ENCODE results near the gene CGB8.
A peak's percentile ranks its signal among the peaks of the same experiment; 100 is the strongest.
"Not testable (repeated sequence)": the region's sequence is repeated elsewhere in the genome, so short reads cannot be mapped to it uniquely, and the experiment has no call there.

The CGB8 gene

GRCh38 chr19:49064768-49065611, 16.1 kb upstream of the CGB8 start, which contains the start of gene NTF4:
Gene NTF4, minus strand, starts transcription at chr19:49064818. Its CDS starts 2,821 bp downstream, at chr19:49061997.
- DNase-seq: no peak

DNA sequence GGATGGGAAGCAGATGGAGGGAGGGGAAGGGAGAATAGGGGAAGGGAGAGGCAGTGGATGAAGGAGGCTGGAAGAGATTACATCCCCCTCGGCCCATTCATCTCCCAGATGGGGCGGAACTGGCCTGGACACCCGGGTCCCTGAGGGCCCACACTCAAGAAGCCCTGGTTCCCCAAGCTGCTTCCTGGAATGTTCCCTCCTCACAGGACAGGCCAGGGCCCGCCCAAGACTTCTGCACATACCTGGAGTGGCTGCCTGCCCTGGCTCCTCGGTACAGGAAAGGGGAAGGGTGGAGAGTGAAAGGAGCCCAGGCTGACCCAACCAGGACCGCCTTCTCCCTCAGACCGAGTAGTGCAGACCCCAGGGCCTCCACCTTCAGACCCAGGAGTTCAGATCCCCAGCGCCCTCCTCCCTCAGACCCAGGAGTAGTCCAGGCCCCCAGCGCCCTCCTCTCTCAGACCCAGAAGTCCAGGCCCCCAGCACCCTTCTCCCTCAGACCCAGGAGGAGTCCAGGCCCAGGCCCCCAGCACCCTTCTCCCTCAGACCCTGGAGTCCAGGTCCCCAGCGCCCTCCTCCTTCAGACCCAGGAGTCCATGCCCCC, 15.2 kb upstream of the CGB8 start:
- no peak for DNase-seq

DNA sequence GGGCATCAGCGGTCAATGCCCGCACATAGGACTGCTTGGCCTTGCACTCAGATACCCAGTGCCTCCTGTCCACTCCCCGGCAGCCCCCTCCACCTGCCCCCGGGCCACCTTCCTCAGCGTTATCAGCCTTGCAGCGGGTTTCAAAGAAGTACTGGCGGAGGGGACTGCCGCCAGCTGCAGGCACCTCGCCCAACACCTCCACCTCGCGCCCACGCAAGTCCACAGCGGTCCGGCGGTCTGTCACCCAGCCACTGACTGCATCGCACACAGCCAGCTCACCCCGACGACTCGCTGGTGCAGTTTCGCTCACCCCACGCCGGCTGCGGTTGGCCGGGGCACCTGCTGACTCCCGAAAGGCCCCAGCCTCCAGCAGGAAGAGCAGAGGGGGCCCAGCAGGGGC, 12.5 kb upstream of the CGB8 start:
- DNase-seq: no peak

DNA sequence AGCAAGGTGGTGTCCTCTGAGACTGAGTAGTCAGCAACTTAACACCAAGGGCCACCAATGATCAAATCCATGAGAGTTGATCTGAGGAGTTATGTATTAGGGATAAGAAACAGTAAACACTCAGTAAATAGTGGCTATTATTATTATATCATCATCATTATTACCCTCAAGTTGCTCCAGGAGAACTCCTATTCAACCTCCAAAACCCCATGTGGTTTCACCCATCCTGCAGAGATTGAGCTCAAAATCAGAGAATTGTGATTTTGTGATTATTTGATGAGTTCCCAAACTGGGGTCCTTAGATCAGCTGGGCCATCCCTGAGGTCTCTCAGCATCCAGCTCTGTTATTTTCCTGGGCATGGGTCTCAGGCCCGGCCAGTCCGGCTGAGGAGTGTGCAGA, 12.1 kb upstream of the CGB8 start:
- DNase-seq: no peak

DNA sequence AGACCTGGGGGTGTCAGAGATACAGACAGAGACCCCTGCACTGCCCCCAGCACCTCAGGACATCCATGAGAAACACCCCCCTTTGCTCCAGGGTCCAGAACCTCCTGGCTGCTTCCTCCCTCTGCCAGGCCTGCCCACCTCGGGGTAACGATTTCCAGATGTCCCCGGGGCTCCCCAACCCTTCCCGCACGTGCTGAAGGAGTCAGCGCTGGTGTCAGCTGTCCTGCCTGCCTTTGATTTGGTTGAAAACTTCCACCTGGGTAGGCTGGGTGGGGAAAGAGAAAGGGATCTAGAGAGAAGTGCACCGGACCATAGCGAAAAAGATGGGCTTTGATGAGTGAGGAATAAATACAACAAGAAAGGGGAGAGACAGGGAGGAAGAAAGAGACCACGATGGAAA, 10.1 kb upstream of the CGB8 start:
- DNase-seq: no peak

DNA sequence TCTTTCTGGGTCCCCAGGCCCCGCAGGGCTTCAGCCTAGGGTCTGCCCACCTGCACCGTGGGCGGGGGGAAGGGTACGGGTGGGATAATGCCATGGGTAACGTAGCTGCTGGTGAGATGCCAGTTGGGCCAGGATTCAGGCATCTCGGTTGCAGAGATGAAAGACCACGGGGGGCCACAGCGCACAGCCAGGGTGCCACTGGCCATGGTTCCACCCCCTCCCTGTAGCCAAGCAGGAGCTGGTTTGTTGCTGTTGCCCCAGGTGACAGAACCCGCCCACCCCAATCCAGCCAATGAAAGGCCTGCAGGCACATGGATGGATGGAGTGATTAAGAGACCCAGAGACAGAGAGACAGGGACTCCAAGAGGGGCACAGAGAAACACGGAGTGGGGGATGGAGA, 9.7 kb upstream of the CGB8 start:
- peak; percentile 39 for DNase-seq

GRCh38 chr19:49057636-49058234, 8.8 kb upstream of the CGB8 start, which contains the start of gene CGB7:
Gene CGB7, minus strand, starts transcription at chr19:49057749. Its CDS starts 2,374 bp downstream, at chr19:49055375.
- no peak for DNase-seq

- not testable (repeated sequence) for DNase-seq
These were observed 8.1 kb upstream of the CGB8 start for GRCh38 chr19:49056902-49057596.

GRCh38 chr19:49056101-49056901, 7.4 kb upstream of the CGB8 start:
- DNase-seq: peak; percentile 63

DNA sequence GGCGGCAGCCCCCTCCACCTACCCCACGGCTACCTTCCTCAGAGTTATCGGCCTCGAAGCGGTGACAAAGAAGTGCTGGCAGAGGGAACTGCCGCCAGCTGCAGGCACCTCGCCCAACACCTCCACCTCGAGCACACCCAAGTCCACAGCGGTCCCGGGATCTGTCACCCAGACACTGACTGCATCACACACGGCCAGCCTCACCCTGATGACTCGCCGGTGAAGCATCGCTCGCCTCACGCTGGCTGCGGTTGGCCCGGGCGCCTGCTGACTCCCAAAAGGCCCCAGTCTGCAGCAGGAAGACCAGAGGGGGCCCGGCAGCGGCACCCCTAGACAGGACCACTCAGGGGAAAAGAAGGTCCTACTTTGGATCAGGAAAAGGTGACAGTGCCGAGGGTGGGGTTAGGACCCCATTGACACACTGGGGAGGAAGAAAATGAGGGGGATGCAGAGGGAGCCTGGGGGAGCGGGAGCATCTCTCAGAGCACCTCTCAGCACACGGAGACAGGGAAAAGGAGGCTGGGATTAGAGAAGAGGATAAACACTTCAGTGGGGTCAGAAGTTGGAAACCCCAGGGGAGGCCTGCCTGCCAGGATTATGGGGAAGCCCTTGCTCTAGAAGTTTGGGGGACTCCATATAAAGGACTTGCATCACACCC, 1.6 kb upstream of the CGB8 start:
- DNase-seq: not testable (repeated sequence)

- DNase-seq: not testable (repeated sequence)
These were observed 923 bp upstream of the CGB8 start for GRCh38 chr19:49049834-49050233.

- DNase-seq: not testable (repeated sequence)
These were observed 5.4 kb downstream of the CGB8 start, which contains the start of gene CGB5 for GRCh38 chr19:49043548-49043947. Gene CGB5, plus strand, starts transcription at chr19:49043848. Its CDS starts 362 bp downstream, at chr19:49044210.

DNA sequence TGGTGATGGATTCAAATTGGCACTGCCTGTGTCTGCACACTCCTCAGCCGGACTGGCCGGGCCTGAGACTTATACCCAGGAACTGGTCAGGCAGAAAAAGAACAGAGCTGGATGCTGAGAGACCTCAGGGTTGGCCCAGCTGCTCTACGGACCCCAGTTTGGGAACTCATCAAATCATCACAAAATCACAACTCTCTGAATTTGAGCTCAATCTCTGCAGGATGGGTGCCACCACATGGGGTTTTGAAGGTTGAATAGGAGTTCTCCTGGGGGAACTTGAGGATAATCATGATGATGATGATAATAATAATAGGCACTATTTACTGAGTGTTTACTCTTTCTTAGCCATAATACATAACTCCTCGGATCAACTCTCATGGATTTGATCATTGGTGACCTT, 6.2 kb downstream of the CGB8 start:
- not testable (repeated sequence) for DNase-seq

DNA sequence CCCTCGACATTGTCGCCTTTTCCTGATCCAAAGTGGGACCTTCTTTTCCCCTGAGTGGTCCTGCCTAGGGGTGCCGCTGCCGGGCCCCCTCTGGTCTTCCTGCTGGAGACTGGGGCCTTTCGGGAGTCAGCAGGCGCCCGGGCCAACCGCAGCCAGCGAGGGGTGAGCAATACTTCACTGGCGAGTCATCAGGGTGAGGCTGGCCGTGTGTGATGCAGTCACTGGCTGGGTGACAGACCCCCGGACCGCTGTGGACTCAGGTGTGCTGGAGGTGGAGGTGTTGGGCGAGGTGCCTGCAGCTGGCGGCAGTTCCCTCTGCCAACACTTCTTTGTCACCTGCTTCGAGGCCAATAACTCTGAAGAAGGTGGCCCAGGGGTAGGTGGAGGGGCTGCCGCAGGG, 6.7 kb downstream of the CGB8 start:
- no peak for DNase-seq

DNA sequence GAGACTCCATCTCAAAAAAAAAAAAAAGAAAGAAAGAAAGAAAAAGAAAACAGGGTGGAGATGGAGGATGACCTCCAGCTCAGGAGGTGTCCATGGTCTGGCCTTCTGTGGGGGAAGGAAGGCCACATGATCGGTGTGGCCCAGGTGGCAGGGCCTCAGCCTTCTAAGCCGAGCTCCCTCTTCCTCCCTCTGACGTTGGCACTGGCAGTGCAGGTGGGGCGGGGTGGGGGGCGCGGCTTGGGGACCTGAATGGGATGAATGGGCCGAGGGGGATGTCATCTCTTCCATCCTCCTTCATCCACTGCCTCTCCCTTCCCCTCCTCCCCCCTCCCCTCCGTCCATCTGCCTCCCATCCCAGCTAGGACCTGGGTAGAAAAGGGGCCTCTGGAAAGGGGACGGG, 9.2 kb downstream of the CGB8 start:
- DNase-seq: not testable (repeated sequence)

DNA sequence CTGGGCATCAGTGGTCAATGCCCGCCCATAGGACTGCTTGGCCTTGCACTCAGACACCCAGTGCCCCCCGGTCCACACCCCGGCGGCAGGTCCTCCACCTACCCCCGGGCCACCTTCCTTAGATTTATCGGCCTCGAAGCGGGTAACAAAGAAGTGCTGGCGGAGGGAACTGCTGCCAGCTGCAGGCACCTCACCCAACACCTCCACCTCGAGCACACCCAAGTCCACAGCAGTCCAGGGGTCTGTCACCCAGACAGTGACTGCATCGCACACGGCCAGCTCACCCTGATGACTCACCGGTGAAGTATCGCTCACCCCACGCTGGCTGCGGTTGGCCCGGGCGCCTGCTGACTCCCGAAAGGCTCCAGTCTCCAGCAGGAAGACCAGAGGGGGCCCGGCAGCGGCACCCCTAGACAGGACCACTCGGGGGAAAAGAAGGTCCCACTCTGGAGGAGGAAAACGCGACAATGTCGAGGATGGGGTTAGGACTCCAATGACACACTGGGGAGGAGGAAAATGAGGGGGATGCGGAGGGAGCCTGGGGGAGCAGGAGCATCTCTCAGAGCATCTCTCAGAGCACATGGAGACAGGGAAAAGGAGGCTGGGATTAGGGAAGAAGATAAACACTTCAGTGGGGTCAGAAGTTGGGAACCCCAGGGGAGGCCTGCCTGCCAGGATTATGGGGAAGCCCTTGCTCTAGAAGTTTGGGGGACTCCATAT, 10.2 kb downstream of the CGB8 start:
- DNase-seq: not testable (repeated sequence)

GRCh38 chr19:49038111-49038510, 10.8 kb downstream of the CGB8 start:
- DNase-seq: not testable (repeated sequence)

DNA sequence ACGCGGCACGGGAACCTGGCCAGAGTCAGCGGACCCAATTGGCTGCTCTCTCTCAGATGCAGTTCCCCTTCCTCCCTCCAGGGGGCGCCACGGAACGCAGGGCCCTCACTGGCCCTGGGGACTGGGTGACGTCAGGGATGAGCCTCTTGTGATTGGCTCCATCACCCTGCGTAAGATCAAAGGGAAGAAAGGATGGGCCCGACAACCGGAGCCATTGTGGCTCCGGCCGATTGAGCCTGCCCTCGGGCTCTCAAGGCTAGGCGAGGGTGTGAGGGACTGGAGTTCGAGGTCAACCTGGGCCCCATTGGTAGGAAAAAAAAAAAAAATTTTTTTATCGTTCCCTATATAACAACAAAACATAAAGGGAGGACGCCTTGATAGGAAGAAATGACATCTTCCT, 12.1 kb downstream of the CGB8 start, which contains the start of gene CGB1:
Gene CGB1, minus strand, starts transcription at position 81 of the 400 bp plus-strand sequence. CDS start 184 bp downstream, outside the sequence.
- peak; percentile 41 for DNase-seq

GRCh38 chr19:49031642-49032301, 17.1 kb downstream of the CGB8 start, which contains the start of gene CGB2:
Gene CGB2, plus strand, starts transcription at chr19:49031890. Its CDS starts 206 bp downstream, at chr19:49032096.
- peak; percentile 55 for DNase-seq

DNA sequence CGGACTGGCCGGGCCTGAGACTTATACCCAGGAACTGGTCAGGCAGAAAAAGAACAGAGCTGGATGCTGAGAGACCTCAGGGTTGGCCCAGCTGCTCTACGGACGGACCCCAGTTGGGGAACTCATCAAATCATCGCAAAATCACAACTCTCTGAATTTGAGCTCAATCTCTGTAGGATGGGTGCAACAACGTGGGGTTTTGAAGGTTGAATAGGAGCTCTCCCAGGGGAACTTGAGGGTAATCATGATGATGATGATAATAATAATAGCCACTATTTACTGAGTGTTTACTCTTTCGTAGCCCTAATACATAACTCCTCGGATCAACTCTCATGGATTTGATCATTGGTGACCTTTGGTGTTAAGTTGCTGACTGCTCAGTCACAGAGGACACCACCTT, 18.6 kb downstream of the CGB8 start:
- DNase-seq: not testable (repeated sequence)
